Dendritic cell treated with granulocyte-macrophage colony-stimulating factor and Interleukin-4, amounts not matched to agents 40 ng/mL and 50 ng/mL, for 4 days (primary cell): ENCODE measurements around the gene ASAP2.

ENCODE experiments used
- H3K27ac Mint-ChIP-seq: one replicate; pipeline ENCODE4 v1.8.0; 2022; ENCODE audit warnings: mild to moderate bottlenecking, mixed read lengths
- H3K27me3 Mint-ChIP-seq: one replicate; pipeline ENCODE4 v1.8.0; 2022; ENCODE audit warnings: mild to moderate bottlenecking, mixed read lengths
- H3K36me3 Mint-ChIP-seq: one replicate; pipeline ENCODE4 v1.8.0; 2022; ENCODE audit warnings: low read depth, mixed read lengths
- H3K4me1 Mint-ChIP-seq: one replicate; pipeline ENCODE4 v1.8.0; 2022; ENCODE audit warnings: low read depth, mixed read lengths
- H3K4me3 Mint-ChIP-seq: one replicate; pipeline ENCODE4 v1.8.0; 2022; ENCODE audit warnings: mild to moderate bottlenecking, moderate library complexity, mixed read lengths
- H3K9me3 Mint-ChIP-seq: one replicate; pipeline ENCODE4 v1.8.0; 2022; ENCODE audit warnings: mixed read lengths
- intact Hi-C: fragments of 100-400 bp; cut with micrococcal nuclease; formaldehyde crosslinking; loops from one replicate; pipeline ENCODE4 v1.15.0; 2022

The ASAP2 gene

DNA sequence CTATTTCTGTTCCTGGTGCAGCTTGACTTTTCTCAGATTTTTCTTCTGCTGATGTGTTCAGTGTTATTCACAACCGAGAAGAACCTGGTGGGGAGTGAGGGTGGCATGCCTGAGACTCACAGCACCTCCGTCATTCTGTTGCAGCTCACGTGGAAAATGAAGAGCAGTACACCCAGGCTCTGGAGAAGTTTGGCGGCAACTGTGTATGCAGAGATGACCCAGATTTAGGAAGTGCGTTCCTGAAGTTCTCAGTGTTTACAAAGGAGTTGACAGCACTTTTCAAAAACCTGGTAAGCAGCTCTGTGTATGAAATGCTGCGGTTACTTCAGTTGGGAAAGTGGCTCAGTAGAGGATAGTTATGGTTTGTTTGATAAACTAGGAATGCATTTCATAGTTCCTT is 90.5 kb downstream of the ASAP2 start:
- Mint-ChIP-seq H3K27me3 (peaks cover 4% of the 10 kb centered on the region), H3K36me3 (peaks cover 6% of the 10 kb centered on the region), H3K4me3 (no peak overlapping the region), H3K9me3 (no peaks in the 10 kb centered on the region), H3K27ac (no peak overlapping the region), H3K4me1 (no peaks in the 10 kb centered on the region)
- intact Hi-C loops, result no loop called here

DNA sequence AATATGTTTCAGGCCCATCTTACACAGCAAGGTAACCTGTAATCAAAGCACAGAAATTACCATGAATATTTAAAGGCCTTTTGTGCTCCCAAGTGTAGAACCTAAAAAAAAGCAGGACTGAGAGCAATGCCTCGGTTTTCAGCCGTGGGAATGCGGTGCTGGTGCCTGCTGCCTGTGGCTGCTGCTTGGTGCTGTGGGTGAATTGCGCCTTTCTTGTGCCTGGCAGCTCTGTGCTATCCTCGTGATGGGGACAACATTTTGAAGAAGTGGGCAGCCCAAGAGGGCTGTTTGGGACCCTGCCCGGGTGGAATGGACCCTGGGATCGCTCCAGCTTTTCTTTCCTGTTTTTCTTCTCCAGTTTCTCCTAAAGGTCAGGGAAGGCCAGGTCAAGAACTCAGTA is 91.2 kb downstream of the ASAP2 start:
- Mint-ChIP-seq H3K36me3 (peaks cover 6% of the 10 kb centered on the region), H3K27me3 (peaks cover 4% of the 10 kb centered on the region), H3K4me1 (no peaks in the 10 kb centered on the region), H3K27ac (no peak overlapping the region), H3K9me3 (no peaks in the 10 kb centered on the region), H3K4me3 (no peak overlapping the region)
- intact Hi-C loops, result no loop called here

- Mint-ChIP-seq H3K4me3 (no peak overlapping the region), H3K27me3 (peaks cover 2% of the 10 kb centered on the region), H3K4me1 (no peaks in the 10 kb centered on the region), H3K27ac (no peak overlapping the region), H3K9me3 (no peaks in the 10 kb centered on the region), H3K36me3 (peaks cover 6% of the 10 kb centered on the region)
- intact Hi-C loops, result no loop called here
Measured at GRCh38 chr2:9298583-9298982, 92.0 kb downstream of the ASAP2 start.

DNA sequence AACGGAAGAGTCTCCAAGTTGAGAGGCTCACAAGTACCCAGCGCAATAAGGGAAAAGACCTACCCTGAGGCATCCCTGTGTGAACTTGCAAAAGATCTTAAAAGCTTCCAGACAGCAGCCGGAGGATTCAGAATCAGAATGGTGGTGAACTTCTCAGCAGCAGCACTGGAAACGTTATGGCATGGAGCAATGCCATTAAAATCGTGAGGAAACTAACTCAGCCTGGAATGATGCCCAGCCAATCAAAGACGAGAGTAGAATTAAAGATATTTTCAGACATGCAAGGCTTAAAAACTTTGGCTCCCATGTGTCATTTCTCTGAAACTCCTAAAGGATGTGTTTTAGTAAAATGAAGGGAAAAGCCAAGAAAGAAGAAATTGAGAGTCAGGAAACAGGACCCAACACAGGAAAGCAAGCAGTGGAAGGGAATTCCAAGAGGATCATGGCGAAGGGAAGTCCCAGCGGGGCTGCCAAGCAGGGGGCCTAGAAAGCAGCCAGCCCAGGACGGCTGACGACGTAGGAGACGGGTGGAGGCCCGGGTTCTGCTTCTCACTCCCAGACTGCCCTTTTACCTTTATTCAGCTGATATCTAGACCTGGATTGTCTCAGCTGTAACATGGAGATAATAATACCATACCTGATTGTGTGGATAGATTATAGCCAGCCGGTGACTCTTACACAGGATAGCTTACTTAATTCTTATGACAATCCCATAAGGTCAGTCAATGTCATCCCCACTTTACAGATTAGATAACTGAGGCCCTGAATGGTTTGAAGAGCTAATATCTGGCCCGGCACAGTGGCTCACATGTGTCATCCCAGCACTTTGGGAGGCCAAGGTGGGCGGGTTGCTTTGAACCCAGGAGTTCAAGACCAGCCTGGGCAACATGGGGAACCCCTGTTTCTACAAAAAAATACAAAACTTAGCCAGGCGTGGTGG is 92.8 kb downstream of the ASAP2 start:
- Mint-ChIP-seq H3K27ac (no peak overlapping the region), H3K4me1 (no peaks in the 10 kb centered on the region), H3K27me3 (peaks cover 2% of the 10 kb centered on the region), H3K4me3 (no peak overlapping the region), H3K9me3 (no peaks in the 10 kb centered on the region), H3K36me3 (peaks cover 6% of the 10 kb centered on the region)
- intact Hi-C loops, result no loop called here

GRCh38 chr2:9300214-9300613 is 93.6 kb downstream of the ASAP2 start:
- intact Hi-C loops, result no loop called here
- peaks cover 6% of the 10 kb centered on the region for H3K36me3 Mint-ChIP-seq
- H3K27me3 Mint-ChIP-seq, result peaks cover 2% of the 10 kb centered on the region
- H3K4me3 Mint-ChIP-seq, result no peak overlapping the region
- no peaks in the 10 kb centered on the region for H3K4me1 Mint-ChIP-seq
- H3K27ac Mint-ChIP-seq, result no peak overlapping the region
- H3K9me3 Mint-ChIP-seq, result no peaks in the 10 kb centered on the region

- peaks cover 2% of the 10 kb centered on the region for H3K27me3 Mint-ChIP-seq
- no peaks in the 10 kb centered on the region for H3K4me1 Mint-ChIP-seq
- no peak overlapping the region for H3K4me3 Mint-ChIP-seq
- no peaks in the 10 kb centered on the region for H3K9me3 Mint-ChIP-seq
- H3K36me3 Mint-ChIP-seq, result peaks cover 6% of the 10 kb centered on the region
- intact Hi-C loops, result no loop called here
- H3K27ac Mint-ChIP-seq, result no peak overlapping the region
Measured at GRCh38 chr2:9300829-9301453, 94.3 kb downstream of the ASAP2 start.

GRCh38 chr2:9302755-9303154 is 96.1 kb downstream of the ASAP2 start:
- intact Hi-C loops, result no loop called here
- H3K4me3 Mint-ChIP-seq, result no peak overlapping the region
- H3K36me3 Mint-ChIP-seq, result peaks cover 6% of the 10 kb centered on the region
- H3K9me3 Mint-ChIP-seq, result no peaks in the 10 kb centered on the region
- no peak overlapping the region for H3K27ac Mint-ChIP-seq
- no peaks in the 10 kb centered on the region for H3K4me1 Mint-ChIP-seq
- no peaks in the 10 kb centered on the region for H3K27me3 Mint-ChIP-seq

GRCh38 chr2:9303528-9304225 is 97.1 kb downstream of the ASAP2 start:
- intact Hi-C loops, result no loop called here
- Mint-ChIP-seq H3K9me3 (no peaks in the 10 kb centered on the region), H3K36me3 (peaks cover 6% of the 10 kb centered on the region), H3K4me1 (no peaks in the 10 kb centered on the region), H3K27ac (no peak overlapping the region), H3K27me3 (no peaks in the 10 kb centered on the region), H3K4me3 (no peak overlapping the region)

DNA sequence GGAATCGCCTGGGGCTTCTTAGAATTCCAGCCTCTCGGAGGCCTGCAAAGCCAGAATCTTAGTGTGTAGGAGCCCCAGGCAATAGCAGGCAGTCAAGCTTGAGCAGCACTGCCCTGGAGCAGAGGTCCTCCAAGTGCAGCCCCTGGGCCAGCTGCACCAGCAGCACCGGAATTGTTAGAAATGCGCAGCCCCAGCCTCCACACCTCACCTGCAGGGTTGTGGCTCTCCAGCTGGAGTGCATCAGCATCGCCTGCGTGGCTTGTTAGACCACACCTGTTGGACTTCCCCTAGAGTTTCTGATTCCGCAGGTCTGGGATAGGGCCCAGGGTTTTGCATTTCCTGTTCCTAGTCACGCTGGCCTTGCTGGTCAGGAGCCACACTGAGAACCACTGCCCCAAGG is 100.3 kb downstream of the ASAP2 start:
- H3K4me1 Mint-ChIP-seq, result peaks cover 13% of the 10 kb centered on the region
- intact Hi-C loops, result no loop called here
- no peaks in the 10 kb centered on the region for H3K36me3 Mint-ChIP-seq
- H3K27ac Mint-ChIP-seq, result no peak overlapping the region
- no peaks in the 10 kb centered on the region for H3K27me3 Mint-ChIP-seq
- H3K9me3 Mint-ChIP-seq, result no peaks in the 10 kb centered on the region
- H3K4me3 Mint-ChIP-seq, result no peak overlapping the region

DNA sequence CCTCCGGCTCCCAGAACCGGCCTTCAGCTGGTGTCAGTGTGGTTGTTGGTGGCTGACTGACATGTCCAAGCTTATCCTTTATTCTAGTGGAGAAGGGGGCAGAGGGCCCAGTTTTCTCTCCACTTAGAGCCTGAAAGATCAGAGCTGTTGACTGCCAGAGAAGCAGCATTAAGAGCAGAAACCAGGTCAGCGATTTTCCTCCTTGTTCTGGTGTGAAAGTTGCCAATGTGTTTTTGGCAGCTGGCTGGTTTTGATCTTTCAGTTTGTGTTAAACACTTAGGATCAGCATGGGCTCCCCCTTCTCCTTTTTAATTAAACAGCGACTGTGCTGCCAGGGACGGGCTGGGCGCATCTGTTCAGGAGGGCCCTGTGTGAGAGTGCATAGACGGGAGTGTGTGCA is 100.9 kb downstream of the ASAP2 start:
- H3K9me3 Mint-ChIP-seq, result no peaks in the 10 kb centered on the region
- H3K4me3 Mint-ChIP-seq, result no peak overlapping the region
- peaks cover 13% of the 10 kb centered on the region for H3K4me1 Mint-ChIP-seq
- no peaks in the 10 kb centered on the region for H3K36me3 Mint-ChIP-seq
- intact Hi-C loops, result no loop called here
- no peaks in the 10 kb centered on the region for H3K27me3 Mint-ChIP-seq
- H3K27ac Mint-ChIP-seq, result no peak overlapping the region

GRCh38 chr2:9308186-9308955 is 101.8 kb downstream of the ASAP2 start:
- intact Hi-C loops, result no loop called here
- H3K4me1 Mint-ChIP-seq, result peaks cover 13% of the 10 kb centered on the region
- no peaks in the 10 kb centered on the region for H3K27me3 Mint-ChIP-seq
- H3K9me3 Mint-ChIP-seq, result no peaks in the 10 kb centered on the region
- no peak overlapping the region for H3K4me3 Mint-ChIP-seq
- no peak overlapping the region for H3K27ac Mint-ChIP-seq
- H3K36me3 Mint-ChIP-seq, result no peaks in the 10 kb centered on the region

GRCh38 chr2:9309147-9309546 is 102.5 kb downstream of the ASAP2 start:
- intact Hi-C loops, result no loop called here
- Mint-ChIP-seq H3K36me3 (no peaks in the 10 kb centered on the region), H3K27me3 (no peaks in the 10 kb centered on the region), H3K4me3 (no peak overlapping the region), H3K9me3 (no peaks in the 10 kb centered on the region), H3K27ac (no peak overlapping the region), H3K4me1 (peaks cover 13% of the 10 kb centered on the region)

DNA sequence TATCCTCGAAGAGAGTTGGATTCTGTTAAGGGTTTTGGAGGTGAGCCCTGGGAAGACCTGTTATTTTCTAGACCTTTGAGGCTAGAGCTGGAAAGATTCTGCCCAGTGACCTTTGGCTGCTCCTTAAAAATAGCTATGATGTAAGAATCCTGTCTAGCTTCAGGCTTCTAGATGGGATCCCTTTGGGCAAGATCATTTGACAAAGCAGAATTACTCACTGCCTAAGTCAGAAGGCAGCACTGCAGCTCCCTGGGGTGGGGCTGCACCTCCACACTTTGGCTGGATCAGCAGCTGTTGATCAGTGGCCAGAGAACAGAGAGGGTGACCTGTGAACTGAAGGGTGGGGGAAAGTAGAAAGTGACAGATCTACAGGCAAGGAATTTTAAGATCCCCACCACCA is 103.8 kb downstream of the ASAP2 start:
- Mint-ChIP-seq H3K4me3 (no peak overlapping the region), H3K36me3 (no peaks in the 10 kb centered on the region), H3K9me3 (no peaks in the 10 kb centered on the region), H3K27ac (peak overlapping the region; percentile 24), H3K4me1 (peaks cover 13% of the 10 kb centered on the region), H3K27me3 (no peaks in the 10 kb centered on the region)
- intact Hi-C loops, result no loop called here

DNA sequence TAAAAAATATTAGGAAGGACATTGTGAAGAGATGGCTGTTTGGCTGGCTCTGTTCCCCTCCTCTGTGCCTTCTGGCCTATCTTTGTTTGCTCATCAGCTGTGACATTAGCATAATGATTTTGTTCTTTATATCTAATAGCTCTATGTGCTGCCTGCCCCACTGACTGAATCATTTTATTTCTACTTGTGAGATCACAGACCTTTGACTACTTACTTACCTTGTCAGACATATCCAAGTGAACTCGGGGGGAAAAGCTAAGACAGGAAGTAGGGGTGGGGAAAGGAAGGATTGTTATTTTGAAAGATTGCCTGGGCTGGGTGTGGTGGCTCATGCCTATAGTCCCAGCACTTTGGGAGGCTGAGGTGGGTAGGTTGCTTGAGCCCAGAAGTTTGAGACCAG is 104.2 kb downstream of the ASAP2 start:
- Mint-ChIP-seq H3K4me3 (no peak overlapping the region), H3K27me3 (no peaks in the 10 kb centered on the region), H3K27ac (peak overlapping the region; percentile 24), H3K36me3 (no peaks in the 10 kb centered on the region), H3K4me1 (peaks cover 13% of the 10 kb centered on the region), H3K9me3 (no peaks in the 10 kb centered on the region)
- intact Hi-C loops, result no loop called here
